Lower leg skin (tissue), 4 donors: ENCODE results near the gene CTBP2. TPM values are rescaled to one million over a fixed set of nuclear protein-coding genes. Genes with fewer than 3 reads are reported as not detected.

ENCODE experiments used
- DNase-seq, 2 donors: peaks; one replicate each; pipeline ENCODE4 v3.0.0-alpha.2; 2019; ENCODE audit warnings: low spot score in 2 of 2
- H3K4me3 ChIP-seq: fragments of 200-600 bp; sonication (generic); 2 replicates; pipeline ENCODE4 v1.5.1; 2017; ENCODE audit warnings: mild to moderate bottlenecking, low read depth; ENCODE audit not compliant: poor library complexity, severe bottlenecking
- CTCF ChIP-seq, 3 donors: fragments of 450-650 bp; IDR thresholded peaks; one replicate each; pipeline ENCODE4 v1.5.1; 2016; ENCODE audit warnings: antibody characterized with exemption in 3 of 3, mild to moderate bottlenecking in 3 of 3, moderate library complexity in 2 of 3
- POLR2A ChIP-seq, 2 donors: fragments of 450-650 bp; IDR thresholded peaks; one replicate each; pipeline ENCODE4 v1.6.1; 2016 to 2017; ENCODE audit warnings: antibody characterized with exemption in 2 of 2, mild to moderate bottlenecking in 1 of 2, moderate library complexity in 1 of 2
- WGBS, 2 donors: methylation state at CpG; one replicate each; pipeline ENCODE4 v1.1.5; 2018; 5-methylcytosine and 5-hydroxymethylcytosine counted together
- intact Hi-C: fragments of 100-400 bp; cut with DNase I; formaldehyde crosslinking; loops from one replicate; pipeline ENCODE4 v1.15.0; 2023; ENCODE audit warnings: low total_unique reads
- total RNA-seq, 4 donors: library from RNA; depleted of rRNA; stranded (reverse); fragments of >200 nt; gene quantifications; one replicate each; pipeline ENCODE4 v1.1.0, GENCODE V29; 2016

The CTBP2 gene
- total RNA-seq, 4 donors from 2014 or later = 30.3 to 39.5 (median 32.2) TPM

DNA sequence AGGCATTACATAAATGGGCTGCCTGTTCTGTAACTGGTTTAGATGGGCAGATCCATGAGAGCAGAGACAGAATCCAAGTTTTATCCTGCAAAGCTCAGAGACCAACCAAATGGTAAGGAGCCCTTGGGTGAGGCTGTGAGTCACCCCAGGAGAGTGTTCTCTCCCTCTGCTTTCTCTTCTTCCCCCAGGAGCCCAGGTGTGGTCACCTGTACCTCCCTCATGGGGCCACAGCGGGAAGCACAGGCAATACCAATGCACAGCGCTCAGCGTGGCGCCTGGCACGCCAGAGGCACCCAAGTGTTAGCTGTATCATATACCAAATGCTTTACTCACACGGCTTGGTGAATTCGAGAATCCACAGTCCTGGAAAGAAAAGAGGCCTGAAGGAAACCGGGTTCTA is 39.4 kb downstream of the CTBP2 start:
- DNase-seq = no peak
- intact Hi-C loops = no loop called here

DNA sequence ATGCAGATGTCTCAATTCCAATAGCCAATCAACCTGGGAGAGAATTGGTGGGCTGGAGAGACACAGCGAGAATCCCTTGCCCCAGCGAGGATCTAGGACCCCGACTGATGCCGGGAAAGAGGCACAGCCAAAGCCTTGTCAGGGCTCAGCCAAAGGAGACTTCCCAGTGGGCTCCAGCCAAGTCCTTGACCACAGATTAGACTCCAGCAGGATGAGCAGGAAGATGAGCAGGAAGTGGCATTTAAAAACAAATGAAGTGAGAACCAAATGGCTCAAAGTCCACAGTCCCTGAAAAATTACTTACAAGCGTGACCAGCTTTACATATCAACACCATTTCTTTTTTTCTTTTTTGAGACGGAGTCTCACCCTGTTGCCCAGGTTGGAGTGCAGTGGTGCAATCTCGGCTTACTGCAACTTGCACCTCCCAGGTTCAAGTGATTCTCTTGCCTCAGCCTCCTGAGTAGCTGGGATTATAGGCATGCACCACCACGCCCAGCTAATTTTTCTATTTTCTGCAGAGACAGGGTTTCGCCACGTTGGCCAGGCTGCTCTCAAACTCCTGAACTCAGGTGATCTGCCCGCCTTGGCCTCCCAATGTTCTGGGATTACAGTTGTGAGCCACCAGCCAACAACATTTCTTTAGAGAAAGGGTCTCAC is 40.2 kb downstream of the CTBP2 start:
- 79 to 82% methylated on average over 11 of the region's 11 CpGs for WGBS, 2 donors
- DNase-seq = no peak
- TF ChIP-seq POLR2A (IDR thresholded peaks at IDR 0.05) (no peak), CTCF (IDR thresholded peaks at IDR 0.05) (no peak)
- intact Hi-C loops = no loop called here
- H3K4me3 ChIP-seq = no peak overlapping the region

More for the DNA sequence above, 39.4 kb downstream of the CTBP2 start:
- H3K4me3 ChIP-seq = no peak overlapping the region
- 93 to 94% methylated on average over 7 to 8 of the region's 8 CpGs for WGBS, 2 donors
- TF ChIP-seq CTCF (IDR thresholded peaks at IDR 0.05) (no peak), POLR2A (IDR thresholded peaks at IDR 0.05) (no peak)

DNA sequence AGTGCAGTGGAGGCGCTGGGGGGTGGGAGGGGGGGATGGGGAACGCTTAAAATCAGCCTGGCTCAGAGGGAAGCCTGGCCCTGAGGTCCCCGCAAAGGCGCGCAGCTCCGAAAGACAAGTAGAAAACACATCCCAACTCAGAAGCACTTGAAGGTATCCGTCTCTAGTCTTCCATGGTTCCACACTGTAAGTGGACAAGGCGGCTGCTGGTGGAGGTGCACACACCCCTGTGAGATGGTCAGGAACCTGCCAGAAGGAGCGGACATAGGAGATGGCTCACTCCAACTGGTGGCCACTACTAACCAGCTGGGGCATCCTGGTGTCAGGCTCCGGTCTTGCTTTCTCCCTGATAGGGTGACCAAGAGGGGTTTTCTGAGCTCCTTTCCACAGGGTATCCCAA is 41.7 kb downstream of the CTBP2 start:
- no peak for TF ChIP-seq CTCF (IDR thresholded peaks at IDR 0.05)
- TF ChIP-seq POLR2A (IDR thresholded peaks at IDR 0.05) = no peak
- WGBS, 2 donors = 87 to 93% methylated on average over 7 to 10 of the region's 10 CpGs
- no peak overlapping the region for H3K4me3 ChIP-seq
- no peak for DNase-seq
- intact Hi-C loops = no loop called here

- WGBS, 2 donors = 32 to 40% methylated on average over 14 of the region's 14 CpGs
- TF ChIP-seq CTCF (IDR thresholded peaks at IDR 0.05) (no peak), POLR2A (IDR thresholded peaks at IDR 0.05) (no peak)
- DNase-seq = peak in 1 of 2 donors; percentile 43
- no peak overlapping the region for H3K4me3 ChIP-seq
- intact Hi-C loops = no loop called here
Measured at GRCh38 chr10:125118011-125118611, 42.3 kb downstream of the CTBP2 start.

- no peak overlapping the region for H3K4me3 ChIP-seq
- WGBS, 2 donors = 75 to 85% methylated on average over 16 to 17 of the region's 18 CpGs
- no peak for DNase-seq
- TF ChIP-seq CTCF (IDR thresholded peaks at IDR 0.05) = no peak
- no peak for TF ChIP-seq POLR2A (IDR thresholded peaks at IDR 0.05)
- intact Hi-C loops = no loop called here
Measured at GRCh38 chr10:125116652-125117310, 43.6 kb downstream of the CTBP2 start.
